Esophagus muscularis mucosa (tissue), 4 donors: ENCODE data around the gene CTRL. TPM values are rescaled to one million over a fixed set of nuclear protein-coding genes. Genes with fewer than 3 reads are reported as not detected.

Experiments
- small RNA-seq, 3 donors: library from RNA; depleted of rRNA; stranded (forward); fragments of <200 nt; gene quantifications; one replicate each; pipeline ENCODE3, GENCODE V24; 2016
- total RNA-seq, 4 donors: library from RNA; depleted of rRNA; stranded (reverse); fragments of >200 nt; gene quantifications; one replicate each; pipeline versions ENCODE4 v1.1.0 to v1.2.1, GENCODE V29; 2016

CTRL gene
- total RNA-seq, 4 donors from 2014 or later: 0.80 to 1.1 (median 0.99) TPM; not detected in 1

Small RNA genes lying within 50 kb of the gene (small RNA-seq; reads per million reads assigned to genes)
- 0 reads per million in 3 donors for gene NRN1L

Other genes with a start within 250 kb of the CTRL start
- gene GFOD2, start 212.5 kb downstream of the CTRL start, total RNA-seq: 10 to 100 TPM in 3 of 4 donors, 1 to 10 TPM in 1; 9.1 to 24.2 (median 20.8) TPM
- gene RANBP10, start 125.3 kb downstream of the CTRL start, total RNA-seq: 10 to 100 TPM in 2 of 4 donors, 1 to 10 TPM in 2; 5.8 to 12.2 (median 8.6) TPM
- 1 to 10 TPM in 3 of 4 donors, under 1 TPM in 1; 0.83 to 2.2 (median 1.1) TPM for gene TSNAXIP1, start 125.0 kb downstream of the CTRL start, total RNA-seq
- gene THAP11, start 89.5 kb downstream of the CTRL start, total RNA-seq: 100 to 1,000 TPM in 1 of 4 donors, 10 to 100 TPM in 3; 60.2 to 101 (median 78.3) TPM
- 100 to 1,000 TPM; 101 to 246 (median 174) TPM for gene NUTF2, start 84.9 kb downstream of the CTRL start, total RNA-seq
- gene CENPT, start 84.2 kb downstream of the CTRL start, total RNA-seq: 10 to 100 TPM; 30.3 to 50.7 (median 33.2) TPM
- gene EDC4, start 58.8 kb downstream of the CTRL start, total RNA-seq: 10 to 100 TPM; 49.9 to 70.9 (median 52.0) TPM
- 1 to 10 TPM in 1 of 4 donors, under 1 TPM in 1, not detected in 2; 0.99 to 1.7 TPM for gene NRN1L, start 47.0 kb downstream of the CTRL start, total RNA-seq
- 10 to 100 TPM; 16.1 to 35.4 (median 26.4) TPM for gene PSKH1, start 38.6 kb downstream of the CTRL start, total RNA-seq
- gene PSMB10, start 5.0 kb upstream of the CTRL start, total RNA-seq: 10 to 100 TPM; 17.2 to 51.6 (median 36.1) TPM
- gene LCAT, start 12.3 kb upstream of the CTRL start, total RNA-seq: 10 to 100 TPM; 13.9 to 43.1 (median 22.0) TPM
- gene SLC12A4, start 36.8 kb upstream of the CTRL start, total RNA-seq: 100 to 1,000 TPM in 1 of 4 donors, 10 to 100 TPM in 3; 65.8 to 142 (median 81.3) TPM
- under 1 TPM in 1 of 4 donors, not detected in 3; 0.17 TPM for gene DPEP3, start 48.6 kb upstream of the CTRL start, total RNA-seq
- 1 to 10 TPM; 1.4 to 5.5 (median 3.7) TPM for gene DPEP2, start 67.6 kb upstream of the CTRL start, total RNA-seq
- not detected for gene DPEP2NB, start 84.0 kb upstream of the CTRL start, total RNA-seq
- gene DDX28, start 91.4 kb upstream of the CTRL start, total RNA-seq: 10 to 100 TPM in 1 of 4 donors, 1 to 10 TPM in 3; 5.0 to 10.1 (median 8.4) TPM
- gene DUS2, start 91.4 kb upstream of the CTRL start, total RNA-seq: 10 to 100 TPM in 1 of 4 donors, 1 to 10 TPM in 3; 8.4 to 12.5 (median 9.7) TPM
- gene NFATC3, start 153.5 kb upstream of the CTRL start, total RNA-seq: 10 to 100 TPM; 44.6 to 56.8 (median 50.8) TPM